SIG-M5 treated with dmso at 0.1 percent for 504 hours (cell line): ENCODE data around the gene OPRL1.
A peak's percentile ranks its signal among the peaks of the same experiment; 100 is the strongest.

ENCODE experiments used
- DNase-seq: peaks from one replicate; lab custom pipeline; 2025; ENCODE audit not compliant: unreplicated experiment; lab: John Stamatoyannopoulos, UW

Gene OPRL1

GRCh38 chr20:64080013-64080812 lies at the start of gene OPRL1:
Gene OPRL1, plus strand, starts transcription at chr20:64080082. Its CDS starts 12,639 bp downstream, at chr20:64092721.
- peak; percentile 64 for DNase-seq

DNA sequence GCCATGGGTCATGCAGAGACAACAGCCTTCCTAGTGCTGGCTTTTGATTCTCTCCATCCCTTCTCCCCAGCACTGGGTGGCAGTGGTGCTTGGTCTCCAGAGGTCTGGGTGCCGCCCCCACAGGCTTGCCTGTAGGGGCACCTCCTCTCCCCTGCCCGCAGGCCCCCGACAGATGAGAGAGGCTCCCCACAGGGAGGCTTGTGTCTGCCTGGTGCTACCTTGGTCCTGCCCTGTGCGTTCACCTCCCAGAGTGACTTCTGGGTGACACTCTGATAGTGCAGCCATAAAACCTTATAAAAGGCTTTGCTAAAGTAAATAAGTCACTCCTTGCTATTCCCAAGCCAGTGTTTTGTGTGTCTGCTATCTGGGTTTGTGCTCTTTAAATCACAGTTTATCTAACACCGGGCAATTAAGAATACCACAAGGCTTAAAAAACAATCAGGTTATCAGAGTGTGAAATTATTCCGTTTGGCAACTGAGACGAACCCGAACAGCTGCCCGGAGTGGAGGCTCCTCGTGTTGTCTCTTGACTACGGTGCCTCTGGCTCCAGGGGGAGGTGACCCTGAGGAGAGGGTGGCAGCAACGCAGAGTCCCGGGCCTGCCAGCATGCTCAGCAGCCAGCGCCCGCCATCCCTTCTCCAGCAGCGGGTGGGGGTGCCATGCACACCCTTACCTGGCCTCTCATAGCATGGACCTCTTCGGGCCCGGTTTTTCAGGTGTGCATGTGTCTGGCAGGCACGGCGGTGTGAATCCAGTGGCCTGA lies 49.3 kb upstream of the OPRL1 start:
- no peak for DNase-seq

DNA sequence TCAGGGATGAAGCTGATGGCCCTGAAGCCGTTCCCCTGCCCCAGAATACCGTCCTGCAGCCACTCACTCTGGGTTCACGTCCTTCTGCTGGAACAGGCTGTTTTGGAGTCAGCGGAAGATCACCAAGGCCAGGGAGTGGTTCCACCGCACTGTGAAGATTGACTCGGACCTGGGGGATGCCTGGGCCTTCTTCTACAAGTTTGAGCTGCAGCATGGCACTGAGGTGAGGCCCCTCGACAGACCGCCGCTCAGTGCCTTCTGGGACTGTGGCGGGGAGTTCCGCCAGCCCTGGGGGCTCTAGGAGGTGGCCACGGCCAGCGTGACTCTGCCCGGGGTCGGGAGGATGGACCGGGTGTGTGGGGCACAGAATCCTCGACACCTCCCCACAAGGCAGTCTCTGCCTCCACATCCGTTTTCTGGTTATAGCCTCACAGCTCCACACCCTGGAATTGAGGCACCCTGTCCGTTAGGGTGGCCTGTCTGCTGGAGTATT lies 48.0 kb upstream of the OPRL1 start:
- no peak for DNase-seq

DNA sequence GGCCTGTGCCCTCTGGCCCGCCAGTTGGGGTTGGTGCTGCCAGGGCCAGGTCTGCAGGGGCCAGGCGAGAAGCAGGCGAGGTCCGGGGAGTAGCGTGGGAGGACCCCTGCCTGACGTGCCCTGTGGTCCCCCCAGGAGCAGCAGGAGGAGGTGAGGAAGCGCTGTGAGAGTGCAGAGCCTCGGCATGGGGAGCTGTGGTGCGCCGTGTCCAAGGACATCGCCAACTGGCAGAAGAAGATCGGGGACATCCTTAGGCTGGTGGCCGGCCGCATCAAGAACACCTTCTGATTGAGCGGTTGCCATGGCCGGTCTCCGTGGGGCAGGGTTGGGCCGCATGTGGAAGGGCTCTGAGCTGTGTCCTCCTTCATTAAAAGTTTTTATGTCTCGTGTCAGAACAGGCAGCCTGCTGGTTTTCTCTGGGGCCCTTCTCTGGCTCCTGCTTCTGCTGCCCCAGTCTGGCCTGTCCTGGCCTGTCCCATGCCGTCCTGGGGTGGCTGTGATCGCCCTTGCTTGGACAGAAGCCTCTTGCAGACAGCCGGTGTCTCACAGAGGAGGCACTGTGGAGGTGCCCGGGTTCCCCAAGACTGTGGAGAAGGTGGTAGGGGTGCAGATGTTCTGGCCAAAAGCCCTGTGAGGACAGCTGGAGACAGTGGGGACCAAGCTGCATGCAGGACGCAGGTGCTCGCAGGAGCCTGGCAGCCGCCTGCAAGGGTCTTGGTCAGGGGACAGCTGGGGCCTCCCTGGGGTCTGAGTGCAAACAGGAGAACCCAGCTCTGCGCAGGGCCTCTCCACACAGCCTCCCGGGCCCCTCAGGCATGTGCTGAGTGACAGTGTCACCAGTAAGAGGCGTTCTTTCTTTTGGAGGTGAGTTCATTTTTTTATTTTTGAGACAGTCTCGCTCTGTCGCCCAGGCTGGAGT lies 46.9 kb upstream of the OPRL1 start:
- DNase-seq, result no peak

- DNase-seq, result no peak
Measured at GRCh38 chr20:64033981-64034493, 45.8 kb upstream of the OPRL1 start.

- DNase-seq, result no peak
Measured at GRCh38 chr20:64035066-64035932, 44.6 kb upstream of the OPRL1 start.

- no peak for DNase-seq
Measured at GRCh38 chr20:64035933-64036345, 43.9 kb upstream of the OPRL1 start, which contains the start of gene C20orf204. Gene C20orf204, plus strand, starts transcription at chr20:64036182. Its CDS starts 142 bp downstream, at chr20:64036324.

GRCh38 chr20:64036346-64037198 lies 43.3 kb upstream of the OPRL1 start:
- no peak for DNase-seq

DNA sequence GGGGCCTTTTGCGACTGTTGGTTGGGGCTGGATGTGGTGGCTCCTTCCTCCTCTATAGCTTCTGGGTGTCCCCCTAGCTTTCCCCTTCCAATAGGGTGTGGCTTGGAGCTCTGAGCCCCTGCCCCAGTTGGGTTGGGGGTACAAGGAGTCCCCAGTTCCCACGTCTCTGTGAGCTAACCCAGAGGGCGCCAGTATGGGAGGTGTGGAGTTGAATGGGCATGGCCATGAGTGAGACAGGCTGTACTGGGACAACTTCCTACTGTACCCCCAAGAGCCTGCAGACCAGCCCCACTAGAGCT lies 42.7 kb upstream of the OPRL1 start:
- no peak for DNase-seq

GRCh38 chr20:64037498-64038213 lies 42.2 kb upstream of the OPRL1 start:
- DNase-seq, result no peak

DNA sequence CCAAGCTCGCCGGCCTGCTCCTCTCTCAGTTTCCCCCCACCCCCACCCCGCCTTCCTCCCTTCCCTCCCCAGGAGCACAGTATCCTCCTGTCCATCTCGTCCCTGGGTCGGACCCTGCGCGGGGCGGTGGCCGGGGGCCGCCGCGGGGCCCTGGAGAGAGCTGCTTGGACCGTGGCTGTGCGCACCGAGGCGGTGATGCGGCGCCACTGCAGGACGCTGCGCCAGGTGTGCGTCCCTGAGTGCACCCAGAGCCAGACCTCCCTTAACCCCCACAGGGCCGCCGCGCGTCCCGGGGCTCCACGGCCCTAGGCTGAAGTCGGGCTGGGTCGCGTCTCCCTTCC lies 41.7 kb upstream of the OPRL1 start:
- no peak for DNase-seq

DNA sequence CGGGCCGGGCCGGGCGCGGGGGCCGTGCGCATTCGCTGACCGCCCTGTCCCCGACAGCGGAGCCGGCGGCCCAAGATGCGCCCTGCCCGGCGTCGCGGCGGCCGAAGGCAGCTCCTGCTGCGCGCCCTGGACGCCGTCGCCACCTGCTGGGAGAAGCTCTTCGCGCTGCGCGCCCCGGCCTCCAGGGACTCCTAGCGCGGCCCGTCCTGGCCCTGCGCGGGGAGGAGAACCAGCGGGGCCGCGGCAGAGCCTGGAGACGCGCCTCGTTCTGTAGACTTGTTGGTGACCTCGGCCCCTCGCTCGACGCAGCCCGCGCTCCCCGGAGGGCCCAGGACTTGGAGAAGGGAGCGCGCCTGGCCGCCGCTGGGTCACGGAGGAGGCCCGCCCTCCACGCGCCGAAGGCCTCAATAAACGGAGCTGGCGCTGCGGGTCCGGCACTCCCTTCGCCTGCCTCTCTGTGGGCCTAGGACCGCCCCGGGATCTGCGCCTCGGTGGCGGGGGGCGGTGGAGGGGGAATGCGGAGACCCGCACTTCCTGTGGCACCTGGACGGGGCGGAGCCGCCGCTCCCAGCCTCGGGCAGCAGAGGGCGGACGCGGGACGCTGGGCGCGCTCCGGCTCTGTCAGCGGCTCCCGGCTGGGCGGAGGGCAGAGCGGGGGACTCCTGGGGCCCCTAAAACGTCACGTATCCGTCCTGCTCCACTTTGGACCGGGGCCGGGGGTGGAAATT lies 41.2 kb upstream of the OPRL1 start:
- DNase-seq, result peak; percentile 71

DNA sequence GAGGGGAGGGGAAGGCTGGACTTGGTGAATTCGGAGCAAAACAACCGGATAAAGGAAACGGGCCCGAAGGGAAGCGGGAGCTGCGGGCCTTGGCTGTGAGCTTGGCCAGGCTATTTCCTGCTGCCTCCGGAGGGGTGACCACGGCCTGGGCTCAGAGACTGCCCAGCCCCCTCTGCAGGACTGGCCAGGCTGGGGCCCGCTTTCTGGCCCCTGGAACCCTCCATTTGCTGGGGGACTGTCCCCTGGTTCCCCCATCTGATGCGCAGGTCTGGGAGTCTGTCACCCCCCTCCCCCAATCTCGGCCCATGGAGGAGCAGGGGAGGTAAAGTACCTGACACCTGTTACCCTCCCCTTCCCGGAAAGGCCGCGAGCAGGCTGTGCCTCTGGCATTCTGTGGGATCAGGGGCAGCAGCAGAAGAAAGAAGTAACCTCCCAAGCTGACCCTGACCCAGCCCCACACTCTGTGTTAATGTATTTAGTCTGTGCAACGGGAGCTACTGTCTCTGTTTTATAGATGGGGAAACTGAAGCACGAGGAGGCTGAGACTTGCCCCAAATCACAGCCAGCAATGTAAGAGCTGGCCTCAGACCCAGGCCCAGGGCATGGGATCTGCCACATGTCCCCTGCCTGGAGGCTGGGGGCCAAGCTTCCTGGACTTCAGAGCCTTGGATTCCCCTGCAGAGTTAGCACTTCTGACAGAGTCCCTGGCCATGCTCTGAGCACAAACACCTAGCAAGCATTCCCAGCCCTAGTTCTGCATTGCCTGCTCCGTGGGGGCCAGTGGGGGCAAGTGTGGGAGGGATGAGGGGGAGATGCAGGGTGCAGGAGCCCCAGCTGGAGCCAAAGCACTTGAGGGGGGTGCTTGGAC lies 40.4 kb upstream of the OPRL1 start:
- DNase-seq, result no peak

GRCh38 chr20:64040231-64041039 lies 39.4 kb upstream of the OPRL1 start:
- no peak for DNase-seq

GRCh38 chr20:64041040-64041780 lies 38.7 kb upstream of the OPRL1 start:
- peak; percentile 30 for DNase-seq

- DNase-seq, result no peak
Measured at GRCh38 chr20:64041781-64042053, 38.2 kb upstream of the OPRL1 start.
